Ectodermal cell (in vitro differentiated cells): Measurements from ENCODE around the gene APOBEC3G. TPM values are rescaled to one million over a fixed set of nuclear protein-coding genes. Genes with fewer than 3 reads are reported as not detected.
"Not testable (repeated sequence)": the region's sequence is repeated elsewhere in the genome, so short reads cannot be mapped to it uniquely, and the experiment has no call there.

Experiments used
- H3K27ac ChIP-seq: 2 replicates; pipeline ENCODE4 v1.7.0; 2013; ENCODE audit warnings: mild to moderate bottlenecking, low read depth, low read length; ENCODE audit not compliant: insufficient read depth, poor library complexity, severe bottlenecking
- H3K27me3 ChIP-seq: 2 replicates; pipeline ENCODE4 v1.7.0; 2013; ENCODE audit warnings: mild to moderate bottlenecking, low read length; ENCODE audit not compliant: insufficient read depth, control insufficient read depth, poor library complexity, severe bottlenecking
- H3K36me3 ChIP-seq: one replicate; pipeline ENCODE4 v1.7.0; 2013; ENCODE audit warnings: low read length; ENCODE audit not compliant: control insufficient read depth, insufficient read depth
- H3K4me1 ChIP-seq: one replicate; pipeline ENCODE4 v1.7.0; 2013; ENCODE audit warnings: low read length; ENCODE audit not compliant: control insufficient read depth, insufficient read depth
- H3K4me3 ChIP-seq: 2 replicates; pipeline ENCODE4 v1.7.0; 2013; ENCODE audit warnings: low read depth, low read length, control low read depth; ENCODE audit not compliant: insufficient read depth
- H3K9me3 ChIP-seq: 2 replicates; pipeline ENCODE4 v1.7.0; 2013; ENCODE audit warnings: mild to moderate bottlenecking, low read length, moderate library complexity; ENCODE audit not compliant: control insufficient read depth
- WGBS, 2 experiments: methylation state at CpG; one replicate each; pipeline ENCODE4 v1.1.7; 2013; ENCODE audit warnings: missing lambda C conversion rate in 2 of 2; 5-methylcytosine and 5-hydroxymethylcytosine counted together
- polyA plus RNA-seq, 4 experiments: library from polyadenylated mRNA; stranded (reverse); fragments of 50-300 nt; gene quantifications; one replicate each; pipeline ENCODE4 v1.2.3, GENCODE V29; 2013

Gene APOBEC3G
- 0.65 TPM for polyA plus RNA-seq (2013, experiment 1 of 4)
- polyA plus RNA-seq (2013, experiment 2 of 4), result 0.60 TPM
- 0.69 TPM for polyA plus RNA-seq (2013, experiment 3 of 4)
- polyA plus RNA-seq (2013, experiment 4 of 4), result 0.85 TPM

DNA sequence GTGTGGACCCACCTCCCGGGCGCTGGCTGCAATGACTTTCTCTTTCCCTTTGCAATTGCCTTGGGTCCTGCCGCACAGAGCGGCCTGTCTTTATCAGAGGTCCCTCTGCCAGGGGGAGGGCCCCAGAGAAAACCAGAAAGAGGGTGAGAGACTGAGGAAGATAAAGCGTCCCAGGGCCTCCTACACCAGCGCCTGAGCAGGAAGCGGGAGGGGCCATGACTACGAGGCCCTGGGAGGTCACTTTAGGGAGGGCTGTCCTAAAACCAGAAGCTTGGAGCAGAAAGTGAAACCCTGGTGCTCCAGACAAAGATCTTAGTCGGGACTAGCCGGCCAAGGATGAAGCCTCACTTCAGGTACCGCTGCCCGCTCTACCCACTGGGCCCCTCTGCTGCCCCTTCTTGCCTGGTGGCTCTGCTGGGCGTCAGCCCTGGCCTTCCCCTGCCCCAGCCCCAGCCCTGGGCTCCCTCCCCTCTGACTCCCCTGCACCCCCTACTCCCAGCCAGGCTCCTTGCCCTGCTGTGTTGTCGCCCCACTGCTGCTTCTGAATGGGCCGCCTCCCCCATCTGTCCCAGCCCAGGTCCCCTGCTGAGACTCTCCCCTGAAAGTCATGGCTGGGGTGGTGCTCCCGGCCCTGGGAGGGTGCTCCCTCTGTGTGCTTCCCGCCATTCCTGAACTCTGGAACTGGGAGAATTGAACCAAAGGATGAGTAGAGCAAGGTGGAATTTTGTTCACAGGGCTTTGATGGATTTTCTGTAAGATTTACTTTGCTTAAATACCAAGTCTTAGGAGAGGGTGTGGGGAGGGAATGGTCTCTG, at the start of gene APOBEC3G:
Gene APOBEC3G (plus strand): TSS at position 250 of the 815 bp plus-strand sequence. CDS start 87 bp downstream, at position 337.
- WGBS, 2 experiments, result 55 to 57% methylated on average over 13 of the region's 17 CpGs
- H3K36me3 ChIP-seq, H3K4me3 ChIP-seq, H3K27ac ChIP-seq, H3K4me1 ChIP-seq, H3K9me3 ChIP-seq, H3K27me3 ChIP-seq: not testable (repeated sequence)

DNA sequence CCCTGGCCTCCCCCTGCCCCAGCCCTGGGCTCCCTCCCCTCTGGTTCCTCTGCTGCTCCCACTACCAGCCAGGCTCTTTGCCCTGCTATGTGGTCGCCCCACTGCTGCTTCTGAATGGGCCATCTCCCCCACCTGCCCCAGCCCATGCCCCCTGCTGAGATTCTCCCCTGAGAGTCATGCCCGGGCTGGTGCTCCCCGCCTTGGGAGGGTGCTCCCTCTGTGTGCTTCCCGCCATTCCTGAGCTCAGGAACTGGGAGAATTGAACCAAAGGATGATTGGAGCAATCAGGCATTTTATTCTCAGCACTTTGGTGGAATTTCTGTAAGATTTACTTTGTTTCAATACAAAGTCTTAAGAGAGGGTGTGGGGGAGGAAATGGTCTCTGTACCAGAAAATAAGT, 49.4 kb upstream of the APOBEC3G start:
- Histone ChIP-seq H3K9me3 (no peaks in the 10 kb centered on the region), H3K27me3 (no peaks in the 10 kb centered on the region), H3K4me3 (no peak overlapping the region), H3K36me3 (no peaks in the 10 kb centered on the region), H3K27ac (no peak overlapping the region), H3K4me1 (no peaks in the 10 kb centered on the region)
- 85 to 87% methylated on average over 4 of the region's 4 CpGs for WGBS, 2 experiments

DNA sequence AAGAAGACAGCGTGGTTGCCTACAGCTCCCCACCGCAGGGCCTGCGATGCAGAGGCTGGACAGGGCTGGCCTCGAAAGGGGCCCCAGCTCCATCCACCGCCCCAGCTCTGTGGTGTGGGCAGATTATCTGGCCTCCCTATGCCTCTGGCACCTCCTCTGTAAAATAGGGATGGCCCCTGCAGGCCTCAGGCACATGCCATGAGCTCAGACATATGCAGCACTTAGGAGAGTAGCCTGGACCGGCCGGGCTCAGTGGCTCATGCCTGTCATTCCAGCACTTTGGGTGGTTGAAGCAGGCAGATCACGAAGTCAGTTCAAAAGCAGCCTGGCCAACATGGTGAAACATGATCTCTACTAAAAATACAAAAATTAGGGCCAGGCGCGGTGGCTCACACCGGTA, 48.8 kb upstream of the APOBEC3G start:
- no peak overlapping the region for H3K27ac ChIP-seq
- H3K36me3 ChIP-seq, result no peaks in the 10 kb centered on the region
- WGBS, 2 experiments, result 88 to 89% methylated on average over 11 of the region's 11 CpGs
- H3K27me3 ChIP-seq, result no peaks in the 10 kb centered on the region
- no peak overlapping the region for H3K4me3 ChIP-seq
- H3K4me1 ChIP-seq, result no peaks in the 10 kb centered on the region
- H3K9me3 ChIP-seq, result no peaks in the 10 kb centered on the region

DNA sequence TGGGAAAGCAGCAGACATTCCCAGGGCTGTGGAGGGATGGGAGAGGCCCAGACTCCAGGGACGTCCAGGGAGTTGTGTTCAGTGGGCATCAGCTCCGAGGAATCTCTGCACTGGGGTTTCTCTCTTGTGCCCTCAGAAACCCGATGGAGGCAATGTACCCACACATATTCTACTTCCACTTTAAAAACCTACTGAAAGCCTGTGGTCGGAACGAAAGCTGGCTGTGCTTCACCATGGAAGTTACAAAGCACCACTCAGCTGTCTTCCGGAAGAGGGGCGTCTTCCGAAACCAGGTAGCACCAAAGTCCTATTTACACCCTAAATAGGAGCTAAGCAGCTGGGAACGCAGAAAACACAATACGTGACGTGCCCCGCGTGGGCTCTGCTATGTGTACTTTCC, 47.8 kb upstream of the APOBEC3G start:
- WGBS, 2 experiments, result 92 to 95% methylated on average over 13 of the region's 13 CpGs
- Histone ChIP-seq H3K27ac (no peak overlapping the region), H3K36me3 (no peaks in the 10 kb centered on the region), H3K9me3 (no peaks in the 10 kb centered on the region), H3K27me3 (no peaks in the 10 kb centered on the region), H3K4me1 (no peaks in the 10 kb centered on the region), H3K4me3 (no peak overlapping the region)

DNA sequence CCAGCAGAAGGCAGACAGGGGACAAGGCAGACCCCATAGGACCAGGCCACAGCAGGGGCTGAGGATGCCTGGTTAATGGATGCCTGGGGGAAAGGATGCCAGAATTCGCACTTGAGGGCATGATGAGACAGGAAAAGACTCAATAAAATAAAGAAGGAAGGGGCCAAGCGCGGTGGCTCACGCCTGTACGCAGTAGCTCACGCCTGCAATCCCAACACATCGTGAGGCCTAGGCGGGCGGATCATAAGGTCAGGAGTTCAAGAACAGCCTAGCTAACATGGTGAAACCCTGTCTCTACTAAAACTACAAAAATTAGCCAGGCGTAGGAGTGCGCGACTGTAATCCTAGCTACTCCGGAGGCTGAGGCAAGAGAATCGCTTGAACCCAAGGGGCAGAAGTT, 46.4 kb upstream of the APOBEC3G start:
- H3K4me3 ChIP-seq, result no peak overlapping the region
- H3K4me1 ChIP-seq, result no peaks in the 10 kb centered on the region
- no peaks in the 10 kb centered on the region for H3K27me3 ChIP-seq
- no peaks in the 10 kb centered on the region for H3K9me3 ChIP-seq
- 95 to 96% methylated on average over 14 of the region's 14 CpGs for WGBS, 2 experiments
- no peaks in the 10 kb centered on the region for H3K36me3 ChIP-seq
- no peak overlapping the region for H3K27ac ChIP-seq

DNA sequence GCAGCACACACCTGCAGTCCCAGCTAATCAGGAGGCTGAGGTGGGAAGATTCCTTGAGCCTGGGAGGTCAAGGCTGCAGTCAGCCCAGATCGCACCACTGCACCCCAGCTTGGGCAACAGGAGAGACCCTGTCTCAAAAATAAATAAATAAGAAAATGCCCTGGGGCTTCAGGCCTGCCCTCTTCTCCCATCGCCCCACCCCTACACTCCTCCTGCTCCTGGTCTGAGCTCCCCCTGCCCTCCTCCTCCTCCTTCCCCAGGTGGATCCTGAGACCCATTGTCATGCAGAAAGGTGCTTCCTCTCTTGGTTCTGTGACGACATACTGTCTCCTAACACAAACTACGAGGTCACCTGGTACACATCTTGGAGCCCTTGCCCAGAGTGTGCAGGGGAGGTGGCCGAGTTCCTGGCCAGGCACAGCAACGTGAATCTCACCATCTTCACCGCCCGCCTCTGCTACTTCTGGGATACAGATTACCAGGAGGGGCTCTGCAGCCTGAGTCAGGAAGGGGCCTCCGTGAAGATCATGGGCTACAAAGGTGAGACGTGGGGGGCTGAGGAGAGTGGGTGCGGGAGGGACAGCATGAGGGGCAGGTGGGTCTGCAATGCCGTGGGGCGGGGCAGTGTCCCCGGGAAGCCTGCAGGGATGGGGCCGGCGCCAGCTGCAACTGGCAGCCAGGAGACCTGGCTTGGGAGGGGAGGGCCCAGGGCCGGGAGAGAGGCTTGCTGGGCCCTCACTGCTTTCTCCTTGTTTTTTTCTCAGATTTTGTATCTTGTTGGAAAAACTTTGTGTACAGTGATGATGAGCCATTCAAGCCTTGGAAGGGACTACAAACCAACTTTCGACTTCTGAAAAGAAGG, 45.4 kb upstream of the APOBEC3G start:
- not testable (repeated sequence) for H3K4me3 ChIP-seq, H3K27me3 ChIP-seq, H3K27ac ChIP-seq, H3K4me1 ChIP-seq, H3K9me3 ChIP-seq, H3K36me3 ChIP-seq
- 51 to 54% methylated on average over 15 to 16 of the region's 18 CpGs for WGBS, 2 experiments

DNA sequence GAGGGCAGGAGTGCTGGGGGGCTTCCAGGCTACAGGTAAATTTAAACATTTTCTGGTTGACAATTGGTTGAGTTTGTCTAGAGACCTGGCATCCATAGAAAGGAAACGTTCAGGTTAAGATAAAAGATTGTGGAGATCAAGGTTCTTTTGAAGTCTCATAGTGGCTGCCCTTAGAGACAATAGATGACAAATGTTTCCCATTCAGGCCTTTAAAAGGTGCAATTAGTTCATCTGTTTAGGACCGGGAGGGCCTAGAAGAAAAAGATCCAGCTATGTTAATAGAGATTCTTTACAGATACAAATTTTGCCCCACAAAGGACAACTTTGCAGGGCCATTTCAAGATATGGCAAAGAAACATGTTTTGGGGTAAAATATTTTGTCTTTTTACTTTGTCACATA, 40.0 kb upstream of the APOBEC3G start:
- H3K36me3 ChIP-seq, H3K27ac ChIP-seq, H3K9me3 ChIP-seq, H3K27me3 ChIP-seq, H3K4me3 ChIP-seq, H3K4me1 ChIP-seq: not testable (repeated sequence)
- whole genome bisulfite sequencing, 2 experiments, result 26 to 46% methylated on average over 2 of the region's 2 CpGs

DNA sequence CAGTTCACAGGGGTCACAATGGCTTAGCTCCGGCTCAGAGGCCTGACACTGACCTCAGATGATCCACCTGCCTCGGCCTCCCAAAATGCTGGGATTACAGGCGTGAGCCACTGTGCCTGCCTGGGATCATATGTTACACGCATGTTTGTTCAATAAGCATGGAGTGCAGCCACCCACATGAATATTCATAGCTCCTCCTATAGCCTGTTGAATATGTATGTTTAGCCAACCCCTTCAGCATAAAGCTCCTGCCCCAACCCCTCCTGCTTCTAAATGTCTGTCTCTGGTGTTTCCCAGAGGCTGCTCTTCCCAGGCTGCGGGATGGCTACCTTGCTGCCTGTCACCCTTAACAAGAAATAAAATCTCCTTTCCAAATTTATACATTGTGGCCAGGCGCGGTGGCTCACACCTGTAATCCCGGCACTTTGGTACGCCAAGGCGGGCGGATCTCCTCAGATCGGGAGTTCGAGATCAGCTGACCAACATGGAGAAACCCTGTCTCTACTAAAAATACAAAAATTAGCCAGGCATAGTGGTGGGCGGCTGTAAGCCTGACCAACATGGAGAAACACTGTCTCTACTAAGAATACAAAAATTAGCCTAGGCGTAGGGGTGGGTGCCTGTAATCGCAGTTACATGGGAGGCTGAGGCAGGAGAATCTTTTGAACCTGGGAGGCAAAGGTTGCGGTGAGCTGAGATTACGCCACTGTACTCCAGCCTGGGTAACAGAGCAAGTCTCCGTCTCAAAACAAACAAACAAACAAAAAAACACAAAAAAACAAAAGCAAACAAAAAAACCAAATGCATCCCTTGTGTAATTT, 37.6 kb upstream of the APOBEC3G start:
- 85 to 91% methylated on average over 19 of the region's 19 CpGs for WGBS, 2 experiments
- Histone ChIP-seq H3K36me3 (no peaks in the 10 kb centered on the region), H3K27me3 (no peaks in the 10 kb centered on the region), H3K27ac (no peak overlapping the region), H3K9me3 (no peaks in the 10 kb centered on the region), H3K4me3 (no peak overlapping the region), H3K4me1 (peaks cover 5% of the 10 kb centered on the region)

DNA sequence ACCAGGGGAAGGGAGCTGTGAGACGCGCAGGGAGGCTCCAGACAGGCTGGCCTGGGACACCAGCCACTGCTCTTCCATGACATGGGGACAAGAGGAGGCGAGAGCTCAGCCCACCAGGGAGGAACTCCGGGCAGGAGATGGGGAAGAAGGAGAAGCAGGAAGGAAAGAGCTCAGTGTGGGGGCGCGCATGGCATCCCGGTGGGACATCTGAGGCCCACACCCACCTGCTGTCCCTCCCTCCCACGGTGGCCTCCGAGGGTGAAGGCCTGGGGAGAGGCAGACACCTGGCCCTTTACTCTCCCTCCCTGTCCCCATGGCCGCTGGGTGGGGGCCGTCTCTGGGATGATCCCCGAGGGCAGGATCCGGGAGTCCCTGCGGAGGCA, 36.9 kb upstream of the APOBEC3G start:
- WGBS, 2 experiments, result 26 to 27% methylated on average over 9 of the region's 14 CpGs
- not testable (repeated sequence) for H3K36me3 ChIP-seq

More for the DNA sequence above, 36.9 kb upstream of the APOBEC3G start:
- H3K9me3 ChIP-seq, H3K27ac ChIP-seq, H3K4me1 ChIP-seq, H3K27me3 ChIP-seq, H3K4me3 ChIP-seq: not testable (repeated sequence)
